ENCODE measurements around the gene MRPL52. TPM values are rescaled to one million over a fixed set of nuclear protein-coding genes. Genes with fewer than 3 reads are reported as not detected.

Gene MRPL52
- total and polyA plus RNA-seq, 2 of the 13 experiments (the other 11 are each of a cell fraction or from before 2014, with no cell fraction given), result 118 to 329 TPM

DNA sequence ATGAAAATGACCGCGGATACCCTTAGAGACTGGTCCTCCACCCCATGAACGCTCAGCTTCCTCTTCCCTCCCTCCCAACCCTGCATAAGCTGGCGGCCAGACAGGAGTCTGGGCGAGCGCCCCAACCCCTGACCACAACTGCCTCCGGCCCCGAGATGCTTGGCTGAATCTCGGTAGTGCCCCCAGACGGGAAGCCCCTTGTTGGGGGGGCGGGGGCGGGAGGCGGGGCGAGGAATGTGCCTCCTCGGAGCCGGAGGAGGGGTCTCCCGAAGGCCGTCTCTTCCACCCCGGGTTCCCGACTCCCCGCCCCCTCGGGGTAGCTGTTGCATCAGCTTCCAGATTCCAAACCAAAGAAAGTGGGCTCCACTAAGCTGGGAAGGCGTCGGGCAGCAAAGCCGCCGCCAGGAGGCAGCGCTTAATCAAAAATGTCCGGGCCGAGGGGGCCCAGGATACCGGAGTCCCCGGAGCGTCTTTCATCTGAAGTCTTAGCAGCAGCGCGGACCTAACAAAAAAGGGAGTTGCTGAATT, 7.1 kb upstream of the MRPL52 start (continued):
- TF ChIP-seq, protein P1, sequence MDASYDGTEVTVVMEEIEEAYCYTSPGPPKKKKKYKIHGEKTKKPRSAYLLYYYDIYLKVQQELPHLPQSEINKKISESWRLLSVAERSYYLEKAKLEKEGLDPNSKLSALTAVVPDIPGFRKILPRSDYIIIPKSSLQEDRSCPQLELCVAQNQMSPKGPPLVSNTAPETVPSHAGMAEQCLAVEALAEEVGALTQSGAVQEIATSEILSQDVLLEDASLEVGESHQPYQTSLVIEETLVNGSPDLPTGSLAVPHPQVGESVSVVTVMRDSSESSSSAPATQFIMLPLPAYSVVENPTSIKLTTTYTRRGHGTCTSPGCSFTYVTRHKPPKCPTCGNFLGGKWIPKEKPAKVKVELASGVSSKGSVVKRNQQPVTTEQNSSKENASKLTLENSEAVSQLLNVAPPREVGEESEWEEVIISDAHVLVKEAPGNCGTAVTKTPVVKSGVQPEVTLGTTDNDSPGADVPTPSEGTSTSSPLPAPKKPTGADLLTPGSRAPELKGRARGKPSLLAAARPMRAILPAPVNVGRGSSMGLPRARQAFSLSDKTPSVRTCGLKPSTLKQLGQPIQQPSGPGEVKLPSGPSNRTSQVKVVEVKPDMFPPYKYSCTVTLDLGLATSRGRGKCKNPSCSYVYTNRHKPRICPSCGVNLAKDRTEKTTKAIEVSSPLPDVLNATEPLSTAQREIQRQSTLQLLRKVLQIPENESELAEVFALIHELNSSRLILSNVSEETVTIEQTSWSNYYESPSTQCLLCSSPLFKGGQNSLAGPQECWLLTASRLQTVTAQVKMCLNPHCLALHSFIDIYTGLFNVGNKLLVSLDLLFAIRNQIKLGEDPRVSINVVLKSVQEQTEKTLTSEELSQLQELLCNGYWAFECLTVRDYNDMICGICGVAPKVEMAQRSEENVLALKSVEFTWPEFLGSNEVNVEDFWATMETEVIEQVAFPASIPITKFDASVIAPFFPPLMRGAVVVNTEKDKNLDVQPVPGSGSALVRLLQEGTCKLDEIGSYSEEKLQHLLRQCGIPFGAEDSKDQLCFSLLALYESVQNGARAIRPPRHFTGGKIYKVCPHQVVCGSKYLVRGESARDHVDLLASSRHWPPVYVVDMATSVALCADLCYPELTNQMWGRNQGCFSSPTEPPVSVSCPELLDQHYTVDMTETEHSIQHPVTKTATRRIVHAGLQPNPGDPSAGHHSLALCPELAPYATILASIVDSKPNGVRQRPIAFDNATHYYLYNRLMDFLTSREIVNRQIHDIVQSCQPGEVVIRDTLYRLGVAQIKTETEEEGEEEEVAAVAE (CRISPR knock-in tag; IDR thresholded peaks at IDR 0.05; ENCODE audit: borderline replicate concordance), result peak; percentile 58; the same call in 1 of the 2 replicates
- 0 out of 2 replicates have a peak, but pooled peaks have one; percentile 66 for TF ChIP-seq KLF9 (CRISPR knock-in tag; IDR thresholded peaks at IDR 0.05; ENCODE audit: low read depth)
- TF ChIP-seq, protein P2, sequence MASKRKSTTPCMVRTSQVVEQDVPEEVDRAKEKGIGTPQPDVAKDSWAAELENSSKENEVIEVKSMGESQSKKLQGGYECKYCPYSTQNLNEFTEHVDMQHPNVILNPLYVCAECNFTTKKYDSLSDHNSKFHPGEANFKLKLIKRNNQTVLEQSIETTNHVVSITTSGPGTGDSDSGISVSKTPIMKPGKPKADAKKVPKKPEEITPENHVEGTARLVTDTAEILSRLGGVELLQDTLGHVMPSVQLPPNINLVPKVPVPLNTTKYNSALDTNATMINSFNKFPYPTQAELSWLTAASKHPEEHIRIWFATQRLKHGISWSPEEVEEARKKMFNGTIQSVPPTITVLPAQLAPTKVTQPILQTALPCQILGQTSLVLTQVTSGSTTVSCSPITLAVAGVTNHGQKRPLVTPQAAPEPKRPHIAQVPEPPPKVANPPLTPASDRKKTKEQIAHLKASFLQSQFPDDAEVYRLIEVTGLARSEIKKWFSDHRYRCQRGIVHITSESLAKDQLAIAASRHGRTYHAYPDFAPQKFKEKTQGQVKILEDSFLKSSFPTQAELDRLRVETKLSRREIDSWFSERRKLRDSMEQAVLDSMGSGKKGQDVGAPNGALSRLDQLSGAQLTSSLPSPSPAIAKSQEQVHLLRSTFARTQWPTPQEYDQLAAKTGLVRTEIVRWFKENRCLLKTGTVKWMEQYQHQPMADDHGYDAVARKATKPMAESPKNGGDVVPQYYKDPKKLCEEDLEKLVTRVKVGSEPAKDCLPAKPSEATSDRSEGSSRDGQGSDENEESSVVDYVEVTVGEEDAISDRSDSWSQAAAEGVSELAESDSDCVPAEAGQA (IDR thresholded peaks at IDR 0.05; ENCODE audit: low read depth), result peak; percentile 49; the same call in 1 of the 2 replicates
- TF ChIP-seq, protein P2 (CRISPR knock-in tag; IDR thresholded peaks at IDR 0.05; ENCODE audit: borderline replicate concordance), result no peak
- TF ChIP-seq, protein P3, sequence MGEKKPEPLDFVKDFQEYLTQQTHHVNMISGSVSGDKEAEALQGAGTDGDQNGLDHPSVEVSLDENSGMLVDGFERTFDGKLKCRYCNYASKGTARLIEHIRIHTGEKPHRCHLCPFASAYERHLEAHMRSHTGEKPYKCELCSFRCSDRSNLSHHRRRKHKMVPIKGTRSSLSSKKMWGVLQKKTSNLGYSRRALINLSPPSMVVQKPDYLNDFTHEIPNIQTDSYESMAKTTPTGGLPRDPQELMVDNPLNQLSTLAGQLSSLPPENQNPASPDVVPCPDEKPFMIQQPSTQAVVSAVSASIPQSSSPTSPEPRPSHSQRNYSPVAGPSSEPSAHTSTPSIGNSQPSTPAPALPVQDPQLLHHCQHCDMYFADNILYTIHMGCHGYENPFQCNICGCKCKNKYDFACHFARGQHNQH (CRISPR knock-in tag; IDR thresholded peaks at IDR 0.05), result peak; percentile 72; the same call in 1 of the 2 replicates
- TF ChIP-seq, protein P4, sequence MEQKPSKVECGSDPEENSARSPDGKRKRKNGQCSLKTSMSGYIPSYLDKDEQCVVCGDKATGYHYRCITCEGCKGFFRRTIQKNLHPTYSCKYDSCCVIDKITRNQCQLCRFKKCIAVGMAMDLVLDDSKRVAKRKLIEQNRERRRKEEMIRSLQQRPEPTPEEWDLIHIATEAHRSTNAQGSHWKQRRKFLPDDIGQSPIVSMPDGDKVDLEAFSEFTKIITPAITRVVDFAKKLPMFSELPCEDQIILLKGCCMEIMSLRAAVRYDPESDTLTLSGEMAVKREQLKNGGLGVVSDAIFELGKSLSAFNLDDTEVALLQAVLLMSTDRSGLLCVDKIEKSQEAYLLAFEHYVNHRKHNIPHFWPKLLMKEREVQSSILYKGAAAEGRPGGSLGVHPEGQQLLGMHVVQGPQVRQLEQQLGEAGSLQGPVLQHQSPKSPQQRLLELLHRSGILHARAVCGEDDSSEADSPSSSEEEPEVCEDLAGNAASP (CRISPR knock-in tag; IDR thresholded peaks at IDR 0.05; ENCODE audit: borderline replicate concordance), result peak; percentile 71
- no peak for TF ChIP-seq TEAD2 (CRISPR knock-in tag; IDR thresholded peaks at IDR 0.05)
- TF ChIP-seq, protein P5, sequence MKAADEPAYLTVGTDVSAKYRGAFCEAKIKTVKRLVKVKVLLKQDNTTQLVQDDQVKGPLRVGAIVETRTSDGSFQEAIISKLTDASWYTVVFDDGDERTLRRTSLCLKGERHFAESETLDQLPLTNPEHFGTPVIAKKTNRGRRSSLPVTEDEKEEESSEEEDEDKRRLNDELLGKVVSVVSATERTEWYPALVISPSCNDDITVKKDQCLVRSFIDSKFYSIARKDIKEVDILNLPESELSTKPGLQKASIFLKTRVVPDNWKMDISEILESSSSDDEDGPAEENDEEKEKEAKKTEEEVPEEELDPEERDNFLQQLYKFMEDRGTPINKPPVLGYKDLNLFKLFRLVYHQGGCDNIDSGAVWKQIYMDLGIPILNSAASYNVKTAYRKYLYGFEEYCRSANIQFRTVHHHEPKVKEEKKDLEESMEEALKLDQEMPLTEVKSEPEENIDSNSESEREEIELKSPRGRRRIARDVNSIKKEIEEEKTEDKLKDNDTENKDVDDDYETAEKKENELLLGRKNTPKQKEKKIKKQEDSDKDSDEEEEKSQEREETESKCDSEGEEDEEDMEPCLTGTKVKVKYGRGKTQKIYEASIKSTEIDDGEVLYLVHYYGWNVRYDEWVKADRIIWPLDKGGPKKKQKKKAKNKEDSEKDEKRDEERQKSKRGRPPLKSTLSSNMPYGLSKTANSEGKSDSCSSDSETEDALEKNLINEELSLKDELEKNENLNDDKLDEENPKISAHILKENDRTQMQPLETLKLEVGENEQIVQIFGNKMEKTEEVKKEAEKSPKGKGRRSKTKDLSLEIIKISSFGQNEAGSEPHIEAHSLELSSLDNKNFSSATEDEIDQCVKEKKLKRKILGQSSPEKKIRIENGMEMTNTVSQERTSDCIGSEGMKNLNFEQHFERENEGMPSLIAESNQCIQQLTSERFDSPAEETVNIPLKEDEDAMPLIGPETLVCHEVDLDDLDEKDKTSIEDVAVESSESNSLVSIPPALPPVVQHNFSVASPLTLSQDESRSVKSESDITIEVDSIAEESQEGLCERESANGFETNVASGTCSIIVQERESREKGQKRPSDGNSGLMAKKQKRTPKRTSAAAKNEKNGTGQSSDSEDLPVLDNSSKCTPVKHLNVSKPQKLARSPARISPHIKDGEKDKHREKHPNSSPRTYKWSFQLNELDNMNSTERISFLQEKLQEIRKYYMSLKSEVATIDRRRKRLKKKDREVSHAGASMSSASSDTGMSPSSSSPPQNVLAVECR (CRISPR knock-in tag; IDR thresholded peaks at IDR 0.05; ENCODE audit: borderline replicate concordance), result peak; percentile 19; the same call in 1 of the 2 replicates
- no peak for TF ChIP-seq ATM (IDR thresholded peaks at IDR 0.05; ENCODE audit: borderline replicate concordance)
- peak; percentile 68; the same call in 1 of the 2 replicates for TF ChIP-seq ZNF644 (CRISPR knock-in tag; IDR thresholded peaks at IDR 0.05; ENCODE audit: low read depth)
- TF ChIP-seq GATAD1 (CRISPR knock-in tag; IDR thresholded peaks at IDR 0.05), result peak; percentile 60; the same call in 1 of the 2 replicates

All from HepG2 (cell line).